Erythroblast (primary cell): ENCODE results near the gene RRP1.

Source experiments
- GATA1 ChIP-seq: IDR thresholded peaks from 2 replicates; pipeline ENCODE4 v1.6.1; 2011; ENCODE audit warnings: low read depth, mild to moderate bottlenecking, control low read depth, low read length, moderate library complexity
- POLR2A ChIP-seq: IDR thresholded peaks from 2 replicates; pipeline ENCODE4 v1.6.1; 2011; ENCODE audit warnings: mild to moderate bottlenecking, low read length

DNA sequence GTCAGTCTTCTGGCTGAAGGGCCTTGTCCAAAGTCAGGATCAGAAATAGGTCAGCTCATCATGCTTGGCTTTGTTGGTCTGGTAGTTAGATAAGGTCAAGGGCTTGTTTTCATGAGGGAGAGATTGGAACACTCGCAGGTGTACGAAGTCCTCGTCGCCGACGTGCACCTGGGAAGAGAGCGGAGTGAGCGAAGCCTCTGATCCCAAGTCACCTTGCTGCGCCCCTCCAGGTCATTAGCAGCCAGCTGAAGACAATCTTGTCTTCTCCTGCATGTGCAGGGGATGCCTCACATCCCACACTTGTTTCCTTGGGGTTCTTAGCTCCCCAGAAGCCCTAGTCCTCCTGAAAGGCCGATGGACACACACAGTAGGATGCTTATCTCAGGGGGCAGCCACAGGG lies 15.2 kb upstream of the RRP1 start:
- TF ChIP-seq POLR2A (no peak), GATA1 (no peak)
